Stimulated activated naive CD8-positive, alpha-beta T cell treated with anti-CD3 and anti-CD28 coated beads, Interleukin-15, Interleukin-2, amounts not matched to agents 100 U/mL and 50 U/mL, for 24 hours (primary cell): ENCODE data around the gene TCTA.

Experiments used
- ATAC-seq: fragments of 150-1000 bp; cut with Tn5 transposase; one replicate; pipeline ENCODE4 v1.10.0; 2021
- DNase-seq: peaks from one replicate; pipeline ENCODE4 v3.0.0; 2021

The TCTA gene

DNA sequence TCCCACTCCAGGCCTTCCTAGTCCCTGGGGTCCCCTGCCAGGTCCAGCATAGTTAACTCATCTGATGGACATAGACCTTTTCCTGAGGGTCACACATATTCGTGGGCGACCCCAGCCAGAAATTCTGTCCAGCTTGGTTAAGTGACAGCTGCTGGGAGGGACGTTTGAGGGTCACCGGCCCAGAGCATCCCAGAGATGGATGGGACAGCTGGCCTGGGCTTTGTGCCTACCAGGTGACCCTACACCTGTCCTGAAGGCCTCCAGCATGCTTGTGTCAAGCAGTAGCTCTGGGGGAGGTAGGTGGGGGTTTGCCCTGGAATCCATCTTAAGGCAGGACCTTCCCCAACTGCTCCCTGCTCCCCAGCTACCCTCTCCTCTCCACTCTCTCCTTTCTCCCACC is 48.7 kb downstream of the TCTA start:
- ATAC-seq, result no peak

GRCh38 chr3:49461443-49462171 is 49.4 kb downstream of the TCTA start:
- DNase-seq, result no peak
- ATAC-seq, result no peak

More for the DNA sequence above, 48.7 kb downstream of the TCTA start:
- DNase-seq, result no peak

DNA sequence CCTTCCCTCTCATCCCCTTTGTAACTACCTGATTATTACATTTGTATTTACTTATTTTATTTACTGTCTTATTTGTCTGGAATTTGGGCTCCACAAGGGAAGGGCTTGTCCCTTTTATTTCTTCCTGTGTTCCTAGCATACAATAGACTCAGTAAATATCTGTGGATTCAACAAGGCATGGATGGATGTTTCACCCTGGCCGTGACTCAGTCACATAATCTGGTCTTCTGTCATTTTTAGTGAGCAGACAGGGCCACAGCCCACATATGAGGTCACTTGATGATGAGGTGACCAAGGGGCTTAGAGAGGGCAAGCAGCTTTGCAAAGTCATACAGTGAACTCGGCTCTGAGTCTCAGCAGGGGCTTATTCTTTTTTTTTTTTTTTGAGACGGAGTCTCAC is 50.0 kb downstream of the TCTA start:
- DNase-seq, result no peak
- ATAC-seq, result no peak

DNA sequence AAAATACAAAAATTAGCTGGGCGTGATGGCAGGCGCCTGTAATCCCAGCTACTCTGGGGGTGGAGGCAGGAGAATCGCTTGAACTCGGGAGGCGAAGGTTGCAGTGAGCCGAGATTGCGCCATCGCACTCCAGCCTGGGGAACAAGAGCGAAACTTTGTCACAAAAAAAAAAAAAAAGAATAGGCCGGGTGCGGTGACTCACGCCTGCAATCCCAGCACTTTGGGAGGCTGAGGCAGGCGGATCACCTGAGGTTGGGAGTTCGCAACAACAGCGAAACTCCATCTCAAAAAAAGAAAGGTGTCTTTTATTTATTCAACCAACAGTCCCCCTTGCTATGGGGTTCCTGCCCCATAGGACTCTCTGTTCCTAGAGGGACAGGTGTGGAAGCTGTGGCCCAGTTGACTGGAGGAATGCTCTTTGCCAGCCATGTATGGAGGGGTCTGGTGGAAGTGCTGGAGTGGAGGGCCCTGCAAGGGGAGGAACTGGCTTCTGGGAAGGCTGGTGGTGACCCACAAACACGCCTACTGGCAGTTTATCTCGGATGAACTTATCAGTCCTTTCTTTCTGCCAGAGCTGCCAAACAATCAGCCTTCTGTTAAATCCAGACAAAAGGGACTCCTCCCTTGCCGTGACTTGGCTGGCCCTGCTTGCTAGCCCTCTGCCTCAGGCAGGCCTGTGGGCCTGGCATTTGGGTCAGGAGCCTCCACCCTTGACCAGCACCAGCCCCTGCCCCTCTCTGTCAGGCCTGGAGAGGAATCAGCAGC is 53.2 kb downstream of the TCTA start:
- ATAC-seq (no peak), DNase-seq (no peak)
